ENCODE data around the gene PYGM.

GRCh38 chr11:64786308-64786707, 26.5 kb upstream of the PYGM start:
- TF ChIP-seq CTCF (IDR thresholded peaks at IDR 0.05) (no peak), POLR2A (IDR thresholded peaks at IDR 0.05) (no peak)

Measured in lower leg skin (tissue), 3 donors.